ENCODE data around the gene CLGN. TPM values are rescaled to one million over a fixed set of nuclear protein-coding genes. Genes with fewer than 3 reads are reported as not detected.
A peak's percentile ranks its signal among the peaks of the same experiment; 100 is the strongest.

The CLGN gene
- total RNA-seq, 1 donor from 2014 or later, result 1.6 TPM

DNA sequence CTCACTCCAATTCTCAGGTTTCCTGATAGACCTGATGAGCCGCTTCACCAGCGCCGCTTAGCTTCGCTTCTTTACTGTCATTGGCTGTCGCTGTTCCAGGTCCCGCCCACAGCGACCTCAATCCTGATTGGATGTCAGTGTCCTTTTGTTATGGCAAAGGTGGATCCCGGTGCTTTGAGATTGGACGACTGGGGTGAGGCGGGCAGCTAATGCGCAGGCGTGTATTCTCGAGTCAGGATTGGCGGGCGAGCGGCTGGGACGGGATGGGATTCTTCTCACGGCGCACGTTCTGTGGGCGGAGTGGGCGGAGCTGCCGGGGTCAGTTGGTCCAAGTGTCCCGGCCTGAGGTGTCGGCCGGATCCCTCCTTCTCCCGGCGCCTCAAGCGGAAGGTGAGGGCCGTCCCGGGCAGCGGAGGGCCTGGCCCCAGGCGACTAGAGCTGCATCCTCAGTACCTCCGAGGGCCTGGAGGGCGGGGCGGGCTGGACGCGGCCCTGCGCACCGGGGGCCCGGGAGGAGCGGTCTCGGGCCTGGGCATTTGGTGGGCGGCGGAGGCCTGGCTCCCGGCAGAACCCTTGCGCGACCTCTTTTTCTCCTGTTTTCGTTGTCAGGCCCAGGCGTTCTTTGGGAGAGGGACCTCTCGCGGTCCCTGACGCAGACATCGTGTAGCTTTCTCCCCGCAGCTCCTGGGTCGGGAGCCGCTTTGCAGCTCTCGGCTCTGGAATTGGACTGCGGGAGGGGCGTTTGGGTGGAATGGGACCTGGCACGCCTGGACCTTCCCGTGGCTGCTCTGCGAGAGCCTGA, 53.9 kb downstream of the CLGN start, which contains the start of gene SCOC:
Gene SCOC, plus strand, starts transcription at position 319 of the 802 bp plus-strand sequence. CDS start 5,525 bp downstream, outside the sequence.
- TF ChIP-seq, protein P1, sequence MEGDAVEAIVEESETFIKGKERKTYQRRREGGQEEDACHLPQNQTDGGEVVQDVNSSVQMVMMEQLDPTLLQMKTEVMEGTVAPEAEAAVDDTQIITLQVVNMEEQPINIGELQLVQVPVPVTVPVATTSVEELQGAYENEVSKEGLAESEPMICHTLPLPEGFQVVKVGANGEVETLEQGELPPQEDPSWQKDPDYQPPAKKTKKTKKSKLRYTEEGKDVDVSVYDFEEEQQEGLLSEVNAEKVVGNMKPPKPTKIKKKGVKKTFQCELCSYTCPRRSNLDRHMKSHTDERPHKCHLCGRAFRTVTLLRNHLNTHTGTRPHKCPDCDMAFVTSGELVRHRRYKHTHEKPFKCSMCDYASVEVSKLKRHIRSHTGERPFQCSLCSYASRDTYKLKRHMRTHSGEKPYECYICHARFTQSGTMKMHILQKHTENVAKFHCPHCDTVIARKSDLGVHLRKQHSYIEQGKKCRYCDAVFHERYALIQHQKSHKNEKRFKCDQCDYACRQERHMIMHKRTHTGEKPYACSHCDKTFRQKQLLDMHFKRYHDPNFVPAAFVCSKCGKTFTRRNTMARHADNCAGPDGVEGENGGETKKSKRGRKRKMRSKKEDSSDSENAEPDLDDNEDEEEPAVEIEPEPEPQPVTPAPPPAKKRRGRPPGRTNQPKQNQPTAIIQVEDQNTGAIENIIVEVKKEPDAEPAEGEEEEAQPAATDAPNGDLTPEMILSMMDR (IDR thresholded peaks at IDR 0.05; ENCODE audit: unreplicated experiment), result no peak
- Mint-ChIP-seq H3K9me3 (no peaks in the 10 kb centered on the region), H3K27ac (peak within 1 kb of the TSS; percentile 98), H3K4me1 (peaks cover 35% of the 10 kb centered on the region), H3K27me3 (ENCODE audit: low read depth) (no peaks in the 10 kb centered on the region), H3K36me3 (no peaks in the 10 kb centered on the region), H3K4me3 (no peak within 1 kb of the TSS)
- DNase-seq (ENCODE audit: low spot score in 2 of 2, unreplicated experiment in 2 of 2), result peak; percentile 95 to 96

DNA sequence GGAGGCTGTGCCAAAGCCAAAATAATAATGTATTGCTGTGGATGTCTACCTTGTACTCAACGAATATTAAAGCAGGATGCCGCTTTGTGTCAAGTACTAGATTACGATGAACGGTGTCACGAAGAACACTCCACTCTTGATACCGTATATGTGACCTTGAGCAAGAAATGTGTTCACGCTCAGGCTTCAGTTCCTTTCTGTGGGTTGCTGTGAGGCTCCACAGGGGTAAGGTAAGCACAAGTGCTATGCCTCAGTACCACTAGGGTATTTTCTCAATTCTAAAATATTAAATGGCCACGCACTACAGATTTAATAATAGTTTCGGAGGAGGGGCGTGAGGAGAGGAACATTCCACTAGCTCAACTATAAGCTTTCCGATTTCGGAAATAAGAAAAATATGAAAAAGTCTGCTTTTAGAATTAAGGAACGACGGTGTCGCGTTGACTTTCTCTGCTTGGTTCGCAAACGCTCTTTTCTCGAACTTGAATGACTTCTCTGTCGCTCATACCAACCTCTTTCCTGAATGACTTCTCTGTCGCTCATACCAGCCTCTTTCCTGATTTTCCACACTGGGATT, 54.6 kb downstream of the CLGN start:
- Mint-ChIP-seq H3K4me1 (peaks cover 35% of the 10 kb centered on the region), H3K27ac (no peak overlapping the region), H3K4me3 (no peak overlapping the region), H3K27me3 (ENCODE audit: low read depth) (no peaks in the 10 kb centered on the region), H3K9me3 (no peaks in the 10 kb centered on the region), H3K36me3 (no peaks in the 10 kb centered on the region)
- DNase-seq (ENCODE audit: low spot score in 2 of 2, unreplicated experiment in 2 of 2), result no peak
- TF ChIP-seq, protein P1 (IDR thresholded peaks at IDR 0.05; ENCODE audit: unreplicated experiment), result no peak

DNA sequence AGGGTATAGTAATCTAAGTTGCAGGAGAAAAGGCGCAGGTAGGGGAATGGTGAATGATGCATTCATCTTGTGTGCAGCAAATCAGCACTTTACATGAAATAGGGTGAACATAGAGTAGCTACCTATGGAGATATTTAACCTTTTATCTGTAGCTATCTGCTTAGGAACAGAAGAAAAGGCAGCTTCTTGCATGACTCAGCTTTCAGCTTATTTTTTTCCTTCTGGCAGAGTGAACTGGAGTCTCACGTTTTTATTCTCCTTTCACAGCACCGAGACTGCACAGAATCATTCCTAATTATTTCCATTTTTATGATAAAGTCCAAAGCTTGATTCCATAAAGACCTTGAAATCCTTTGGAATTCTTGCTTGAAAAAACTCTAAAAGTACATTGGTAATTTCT, 58.8 kb downstream of the CLGN start:
- no peaks in the 10 kb centered on the region for H3K36me3 Mint-ChIP-seq
- TF ChIP-seq, protein P1 (IDR thresholded peaks at IDR 0.05; ENCODE audit: unreplicated experiment), result no peak
- H3K4me3 Mint-ChIP-seq, result no peak overlapping the region
- no peaks in the 10 kb centered on the region for H3K27me3 Mint-ChIP-seq (ENCODE audit: low read depth)
- no peak overlapping the region for H3K27ac Mint-ChIP-seq
- H3K9me3 Mint-ChIP-seq, result no peaks in the 10 kb centered on the region
- peaks cover 7% of the 10 kb centered on the region for H3K4me1 Mint-ChIP-seq
- no peak for DNase-seq (ENCODE audit: low spot score in 2 of 2, unreplicated experiment in 2 of 2)

DNA sequence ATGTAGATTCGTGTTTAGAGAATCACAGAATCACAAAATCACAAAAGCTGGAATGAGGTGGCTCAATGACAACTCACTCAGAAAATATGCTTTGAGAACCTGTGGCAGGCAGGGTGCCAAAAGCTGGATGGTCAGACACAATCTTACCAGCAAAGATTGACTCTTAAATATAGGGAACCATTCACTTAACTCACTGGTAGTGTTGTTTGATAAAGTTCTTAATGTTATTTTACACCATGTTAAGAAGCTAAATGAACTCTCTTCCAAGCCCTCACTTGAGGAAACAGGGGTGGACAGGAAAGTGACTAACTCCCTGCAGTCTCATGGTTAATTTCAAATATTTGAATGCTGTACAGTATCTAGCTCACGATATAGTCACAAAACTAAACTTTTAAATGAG, 59.7 kb downstream of the CLGN start:
- peaks cover 7% of the 10 kb centered on the region for H3K4me1 Mint-ChIP-seq
- no peak overlapping the region for H3K4me3 Mint-ChIP-seq
- H3K9me3 Mint-ChIP-seq, result no peaks in the 10 kb centered on the region
- H3K36me3 Mint-ChIP-seq, result no peaks in the 10 kb centered on the region
- no peak for DNase-seq (ENCODE audit: low spot score in 2 of 2, unreplicated experiment in 2 of 2)
- no peak overlapping the region for H3K27ac Mint-ChIP-seq
- no peaks in the 10 kb centered on the region for H3K27me3 Mint-ChIP-seq (ENCODE audit: low read depth)
- TF ChIP-seq, protein P1 (IDR thresholded peaks at IDR 0.05; ENCODE audit: unreplicated experiment), result no peak

DNA sequence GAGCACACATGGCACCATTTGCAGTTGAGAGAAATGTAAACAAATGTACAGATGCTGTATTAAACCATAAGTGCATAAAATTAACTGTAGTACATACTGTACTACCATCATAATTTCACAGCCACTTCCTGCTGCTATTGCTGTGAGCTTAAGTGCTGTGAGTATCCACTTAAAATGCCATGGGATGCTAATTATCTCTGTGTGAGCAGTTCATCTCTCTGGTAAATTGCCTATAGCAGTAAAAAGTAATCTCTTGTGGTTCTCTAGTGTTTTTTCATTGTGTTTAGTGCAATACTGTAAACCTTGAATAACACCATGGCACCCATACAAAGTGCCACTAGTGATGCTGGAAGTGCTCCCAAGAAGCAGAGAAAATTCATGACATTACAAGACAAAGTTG, 63.9 kb downstream of the CLGN start:
- no peak for DNase-seq (ENCODE audit: low spot score in 2 of 2, unreplicated experiment in 2 of 2)
- Mint-ChIP-seq H3K36me3 (no peaks in the 10 kb centered on the region), H3K27me3 (ENCODE audit: low read depth) (no peaks in the 10 kb centered on the region), H3K27ac (no peak overlapping the region), H3K4me3 (no peak overlapping the region), H3K9me3 (no peaks in the 10 kb centered on the region), H3K4me1 (no peaks in the 10 kb centered on the region)
- TF ChIP-seq, protein P1 (IDR thresholded peaks at IDR 0.05; ENCODE audit: unreplicated experiment), result no peak
